HepG2 (cell line): ENCODE results near the gene RERE. TPM values are rescaled to one million over a fixed set of nuclear protein-coding genes. Genes with fewer than 3 reads are reported as not detected.

Source experiments
- ATF1 ChIP-seq: IDR thresholded peaks from 2 replicates; pipeline ENCODE4 v1.6.1; 2016; ENCODE audit warnings: mild to moderate bottlenecking, control low read depth
- ELF4 ChIP-seq: sonication (generic); formaldehyde crosslinking; IDR thresholded peaks from 2 replicates; pipeline ENCODE4 v1.5.0; 2020; ENCODE audit warnings: missing genetic modification reagents, mild to moderate bottlenecking, moderate library complexity, borderline replicate concordance
- GATAD2A ChIP-seq: IDR thresholded peaks from 2 replicates; pipeline ENCODE4 v1.6.1; 2016
- KLF6 ChIP-seq: IDR thresholded peaks from 2 replicates; pipeline ENCODE4 v1.8.0; 2016; ENCODE audit warnings: missing biosample characterization, missing genetic modification reagents
- RARG ChIP-seq: sonication (generic); formaldehyde crosslinking; IDR thresholded peaks from 2 replicates; pipeline ENCODE4 v1.4.0; 2020; ENCODE audit warnings: low read depth, mild to moderate bottlenecking, missing genetic modification reagents
- RBAK ChIP-seq: sonication (generic); formaldehyde crosslinking; IDR thresholded peaks from 2 replicates; pipeline ENCODE4 v1.5.1; 2020; ENCODE audit warnings: mild to moderate bottlenecking, missing genetic modification reagents
- SOX13 ChIP-seq, 3 experiments: fragments of 450-650 bp in 1 of 3; sonication (generic) in 1 of 3; formaldehyde crosslinking in 1 of 3; IDR thresholded peaks in 2 of 3; conservative IDR thresholded peaks in 1 of 3; 2 replicates each; pipeline versions ENCODE4 v1.5.0 to v1.6.1; 2016 to 2020; ENCODE audit warnings: antibody characterized with exemption in 1 of 3, mild to moderate bottlenecking in 1 of 3, missing compliant biosample characterization in 1 of 3, missing genetic modification reagents in 1 of 3, moderate library complexity in 1 of 3
- SP140L ChIP-seq: sonication (generic); formaldehyde crosslinking; IDR thresholded peaks from 2 replicates; pipeline ENCODE4 v1.4.0; 2020; ENCODE audit warnings: missing genetic modification reagents, borderline replicate concordance
- TFAP4 ChIP-seq: sonication (generic); IDR thresholded peaks from 2 replicates; pipeline ENCODE4 v1.6.1; 2016; ENCODE audit warnings: low read depth, borderline replicate concordance
- ZC3H13 ChIP-seq: sonication (generic); formaldehyde crosslinking; IDR thresholded peaks from 2 replicates; pipeline ENCODE4 v1.8.1; 2023; ENCODE audit warnings: mild to moderate bottlenecking, missing genetic modification reagents, moderate library complexity
- ZFP1 ChIP-seq: IDR thresholded peaks from 2 replicates; pipeline ENCODE4 v1.6.1; 2016
- ZNF232 ChIP-seq: sonication (generic); formaldehyde crosslinking; IDR thresholded peaks from 2 replicates; pipeline ENCODE4 v1.4.0; 2020; ENCODE audit warnings: missing genetic modification reagents, borderline replicate concordance
- ZNF766 ChIP-seq: sonication (generic); formaldehyde crosslinking; IDR thresholded peaks from 2 replicates; pipeline ENCODE4 v1.5.0; 2020; ENCODE audit warnings: missing genetic modification reagents, borderline replicate concordance
- ZSCAN5A ChIP-seq: sonication (generic); formaldehyde crosslinking; IDR thresholded peaks from 2 replicates; pipeline ENCODE4 v1.8.0; 2022; ENCODE audit warnings: mild to moderate bottlenecking, missing genetic modification reagents, borderline replicate concordance
- ZUFSP ChIP-seq: sonication (generic); formaldehyde crosslinking; IDR thresholded peaks from 2 replicates; pipeline ENCODE4 v1.9.0; 2021; ENCODE audit warnings: missing genetic modification reagents, mild to moderate bottlenecking, borderline replicate concordance
- polyA plus RNA-seq, 8 experiments: library from polyadenylated mRNA; depleted of rRNA in 3 of 8; stranded (reverse) in 7 of 8; unstranded in 1 of 8; fragments of >200 nt; fragmentation: Illumina TruSeq in 4 of 8; extraction: Trizol in 4 of 8; gene quantifications; 2 replicates each; pipeline versions ENCODE4 v1.2.1 to v1.2.3, GENCODE V29; 2011 to 2016; ENCODE audit warnings: low read depth in 4 of 8, missing spikeins in 1 of 8, mixed read lengths in 1 of 8; ENCODE audit not compliant: insufficient read depth in 1 of 8
- total RNA-seq, 5 experiments: library from RNA; depleted of rRNA; stranded (reverse); fragments of >200 nt; fragmentation: Illumina TruSeq; extraction: Trizol; gene quantifications; 2 replicates each; pipeline ENCODE4 v1.2.3, GENCODE V29; 2016; ENCODE audit warnings: low read depth in 1 of 5
- TF ChIP-seq, protein P1 (sequence below): IDR thresholded peaks from 2 replicates; pipeline ENCODE4 v1.6.1; 2016; ENCODE audit warnings: missing compliant biosample characterization, missing genetic modification reagents, borderline replicate concordance
- TF ChIP-seq, protein P2 (sequence below): sonication (generic); formaldehyde crosslinking; conservative IDR thresholded peaks from 2 replicates; pipeline ENCODE4 v1.4.0; 2020; ENCODE audit warnings: missing genetic modification reagents

The RERE gene
- total and polyA plus RNA-seq, 2 of the 13 experiments (the other 11 are each of a cell fraction or from before 2014, with no cell fraction given), result 18.3 to 21.9 TPM

- TF ChIP-seq ZSCAN5A (CRISPR knock-in tag) (no peak), ZUFSP (CRISPR knock-in tag) (no peak), ATF1 (CRISPR knock-in tag) (no peak), ELF4 (CRISPR knock-in tag) (no peak), ZNF232 (CRISPR knock-in tag) (no peak), ZC3H13 (no peak), ZFP1 (CRISPR knock-in tag) (no peak), GATAD2A (peak; percentile 33; the same call in 1 of the 2 replicates), ZNF766 (CRISPR knock-in tag) (no peak), RARG (no peak), SP140L (CRISPR knock-in tag) (0 out of 2 replicates have a peak, but pooled peaks have one; percentile 25), TFAP4 (peak; percentile 32; the same call in 1 of the 2 replicates), KLF6 (CRISPR knock-in tag) (no peak), RBAK (CRISPR knock-in tag) (no peak), SOX13 (IDR thresholded peaks at IDR 0.05) (no peak), SOX13 (CRISPR knock-in tag; conservative IDR thresholded peaks at IDR 0.05 in 1 of 2, IDR thresholded peaks at IDR 0.05 in 1 of 2) (peak in 1 of 2 experiments; percentile 10; a peak in 1 of 4 replicates)
- TF ChIP-seq, protein P1, sequence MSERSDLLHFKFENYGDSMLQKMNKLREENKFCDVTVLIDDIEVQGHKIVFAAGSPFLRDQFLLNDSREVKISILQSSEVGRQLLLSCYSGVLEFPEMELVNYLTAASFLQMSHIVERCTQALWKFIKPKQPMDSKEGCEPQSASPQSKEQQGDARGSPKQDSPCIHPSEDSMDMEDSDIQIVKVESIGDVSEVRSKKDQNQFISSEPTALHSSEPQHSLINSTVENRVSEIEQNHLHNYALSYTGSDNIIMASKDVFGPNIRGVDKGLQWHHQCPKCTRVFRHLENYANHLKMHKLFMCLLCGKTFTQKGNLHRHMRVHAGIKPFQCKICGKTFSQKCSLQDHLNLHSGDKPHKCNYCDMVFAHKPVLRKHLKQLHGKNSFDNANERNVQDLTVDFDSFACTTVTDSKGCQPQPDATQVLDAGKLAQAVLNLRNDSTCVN (CRISPR knock-in tag), result no peak
- TF ChIP-seq, protein P2, sequence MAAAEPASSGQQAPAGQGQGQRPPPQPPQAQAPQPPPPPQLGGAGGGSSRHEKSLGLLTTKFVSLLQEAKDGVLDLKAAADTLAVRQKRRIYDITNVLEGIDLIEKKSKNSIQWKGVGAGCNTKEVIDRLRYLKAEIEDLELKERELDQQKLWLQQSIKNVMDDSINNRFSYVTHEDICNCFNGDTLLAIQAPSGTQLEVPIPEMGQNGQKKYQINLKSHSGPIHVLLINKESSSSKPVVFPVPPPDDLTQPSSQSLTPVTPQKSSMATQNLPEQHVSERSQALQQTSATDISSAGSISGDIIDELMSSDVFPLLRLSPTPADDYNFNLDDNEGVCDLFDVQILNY (CRISPR knock-in tag), result no peak
Measured at GRCh38 chr1:8814865-8815264, 2.6 kb downstream of the RERE start (continued).
